Myocyte (in vitro differentiated cells): Measurements from ENCODE around the gene XPC. TPM values are rescaled to one million over a fixed set of nuclear protein-coding genes. Genes with fewer than 3 reads are reported as not detected.

Experiments
- DNase-seq: peaks from one replicate; pipeline ENCODE4 v3.0.0-alpha.2; 2012; ENCODE audit warnings: low read depth
- total RNA-seq: library from RNA; depleted of rRNA; stranded (reverse); fragments of >200 nt; gene quantifications from 2 replicates; pipeline ENCODE4 v1.2.3, GENCODE V29; 2014

Gene XPC
- total RNA-seq, 1 donor from 2014 or later: 22.3 TPM

DNA sequence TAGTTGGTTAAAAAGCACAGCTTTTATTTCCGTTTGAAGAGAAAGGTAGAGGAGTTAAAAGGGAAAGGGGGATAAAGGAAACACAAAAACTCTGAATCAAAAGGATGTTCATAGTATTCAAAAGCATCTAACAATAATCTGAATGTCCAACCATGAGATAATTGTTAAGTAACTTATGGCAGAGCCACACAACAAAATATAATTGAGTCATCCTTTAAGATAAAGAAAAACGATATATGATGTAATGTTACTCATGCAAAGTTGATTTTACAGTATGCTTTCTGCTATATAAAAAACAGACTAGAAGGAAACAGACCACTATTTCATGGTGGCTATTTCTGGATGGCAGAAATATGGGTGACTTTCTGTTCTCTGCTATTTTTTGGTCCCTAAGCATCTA lies 3.9 kb downstream of the XPC start:
- DNase-seq: no peak

DNA sequence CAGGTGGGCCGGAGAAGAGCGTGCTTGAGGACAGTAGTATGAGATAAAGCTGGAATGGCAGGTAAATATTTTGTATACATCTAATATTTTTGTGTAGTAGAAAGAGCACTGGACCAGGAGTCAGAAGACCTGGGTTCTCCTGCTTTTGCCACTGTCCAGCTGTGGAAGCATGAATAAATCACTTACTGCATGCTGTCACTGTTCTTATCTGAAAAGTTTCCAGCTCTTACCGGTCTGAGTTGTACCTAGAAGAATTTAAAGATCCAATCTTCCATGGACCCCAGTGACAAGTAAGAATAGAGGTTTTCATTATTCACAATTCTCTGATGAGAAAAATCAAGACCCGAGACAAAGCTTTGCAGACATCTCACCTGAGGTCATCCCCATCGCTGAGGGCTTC lies 5.9 kb downstream of the XPC start:
- DNase-seq: no peak

DNA sequence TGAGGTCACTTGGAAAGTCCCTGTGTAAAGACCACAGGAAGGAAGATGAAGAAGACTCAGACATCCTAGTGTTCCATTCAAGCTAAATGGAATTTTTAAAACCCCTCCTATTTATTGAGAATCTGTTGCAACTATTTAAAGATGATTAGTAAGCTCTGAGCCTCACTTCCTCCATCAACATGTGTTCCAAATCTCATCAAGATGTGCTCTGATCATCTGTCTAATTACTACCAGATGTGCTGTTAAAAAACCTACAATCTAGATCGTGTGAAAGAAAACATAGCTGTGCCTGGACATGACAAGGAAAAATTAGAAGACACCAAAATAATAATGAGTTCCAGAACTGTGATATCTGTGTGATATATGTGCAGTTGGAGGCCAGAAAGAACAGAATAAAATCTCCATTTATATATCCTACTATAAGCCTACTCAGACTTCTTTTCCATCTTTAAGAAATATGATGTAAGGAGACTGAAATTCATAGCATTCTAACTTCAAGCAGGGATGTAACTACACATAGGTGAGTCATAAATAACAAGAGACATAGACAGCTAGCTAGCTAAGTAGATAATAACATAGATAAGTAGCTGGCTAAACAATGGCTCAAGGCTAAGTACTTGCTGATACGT lies 7.8 kb downstream of the XPC start:
- no peak for DNase-seq

DNA sequence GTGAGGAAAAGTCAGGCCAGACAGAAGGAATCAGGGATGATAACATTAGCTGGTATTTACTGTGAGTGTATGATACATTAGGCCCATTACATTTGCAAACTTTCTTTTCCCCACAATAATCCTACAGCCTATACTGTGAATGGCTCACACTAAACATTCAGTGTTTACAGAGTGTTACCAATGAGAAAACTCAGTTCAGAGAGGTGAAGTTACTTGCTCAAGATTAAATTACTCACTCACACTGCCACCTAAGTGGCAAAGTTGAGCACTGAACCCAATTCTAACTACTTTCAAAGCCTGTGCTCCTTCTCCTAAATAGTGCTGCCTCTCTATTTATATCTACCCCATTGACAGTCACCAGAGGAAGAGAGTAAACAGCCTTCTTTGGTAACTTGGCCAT lies 8.5 kb downstream of the XPC start:
- DNase-seq: no peak

DNA sequence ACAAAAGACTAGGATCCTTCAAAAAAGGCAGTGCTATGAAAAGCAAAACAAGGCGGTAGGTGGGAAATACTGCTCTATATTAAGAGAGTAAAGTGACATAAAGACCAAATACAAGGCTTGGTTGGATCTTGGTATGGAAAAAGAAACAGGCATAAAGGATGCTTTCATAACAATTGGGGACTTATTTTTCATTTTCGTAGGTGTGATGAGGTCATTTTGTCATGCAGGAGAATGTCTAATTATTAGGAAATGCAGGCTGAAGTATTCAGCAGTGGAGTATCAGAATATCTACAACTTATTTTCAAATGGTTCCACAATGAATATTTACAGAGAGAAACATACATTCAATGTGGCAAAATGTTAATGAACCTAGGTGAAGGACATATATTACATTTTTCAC lies 9.0 kb downstream of the XPC start:
- no peak for DNase-seq

DNA sequence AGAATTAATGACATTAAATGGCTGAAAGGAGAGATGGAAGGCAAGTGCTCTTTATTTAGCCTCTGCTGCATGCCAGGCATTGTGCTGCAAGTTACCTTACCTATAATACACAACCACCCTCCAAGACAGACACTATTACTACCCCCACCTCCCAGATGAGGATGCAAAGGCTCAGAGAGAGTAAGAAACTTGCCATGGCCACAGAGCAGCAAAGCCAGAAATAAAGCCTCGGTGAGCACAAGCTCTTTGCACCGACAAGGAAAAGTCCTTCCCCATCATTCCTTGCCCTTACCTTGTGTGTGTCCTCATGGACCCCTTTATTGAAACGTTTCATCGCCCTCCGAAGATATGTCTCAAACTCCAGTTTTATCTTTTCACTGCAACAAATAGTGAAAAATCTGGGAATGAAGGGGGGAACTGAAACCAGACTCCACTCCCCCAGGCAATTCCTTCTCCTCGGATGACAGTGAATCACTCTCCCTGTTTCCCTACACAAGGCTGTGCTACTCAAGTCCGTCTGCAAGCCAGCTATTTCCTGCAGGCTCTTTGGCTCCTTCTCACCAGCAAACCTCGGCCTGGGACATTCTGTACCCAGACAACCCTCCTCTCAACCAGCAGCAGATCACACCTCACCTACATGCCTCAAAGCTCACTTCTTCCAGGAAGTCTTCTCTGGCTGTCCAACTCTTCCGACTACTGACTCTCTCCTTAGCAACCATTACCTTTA lies 11.4 kb downstream of the XPC start:
- DNase-seq: no peak

DNA sequence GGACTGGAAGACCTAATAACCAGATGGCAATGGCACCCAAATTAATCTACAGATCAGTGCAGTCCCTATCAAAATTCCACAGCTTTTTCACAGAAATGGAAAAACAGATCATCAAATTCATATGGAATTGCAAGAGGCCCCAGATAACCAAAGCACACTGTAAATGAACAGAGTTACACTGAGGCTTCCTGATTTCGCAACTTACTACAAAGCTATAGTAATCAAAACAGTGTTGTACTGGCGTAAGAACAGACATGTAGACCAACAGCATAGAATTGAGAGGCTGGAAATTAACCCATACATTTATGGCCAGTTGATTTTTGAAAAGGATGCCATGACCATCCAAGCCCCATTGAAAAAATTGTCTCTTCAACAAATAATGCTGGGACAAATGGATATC lies 16.2 kb downstream of the XPC start:
- DNase-seq: no peak

DNA sequence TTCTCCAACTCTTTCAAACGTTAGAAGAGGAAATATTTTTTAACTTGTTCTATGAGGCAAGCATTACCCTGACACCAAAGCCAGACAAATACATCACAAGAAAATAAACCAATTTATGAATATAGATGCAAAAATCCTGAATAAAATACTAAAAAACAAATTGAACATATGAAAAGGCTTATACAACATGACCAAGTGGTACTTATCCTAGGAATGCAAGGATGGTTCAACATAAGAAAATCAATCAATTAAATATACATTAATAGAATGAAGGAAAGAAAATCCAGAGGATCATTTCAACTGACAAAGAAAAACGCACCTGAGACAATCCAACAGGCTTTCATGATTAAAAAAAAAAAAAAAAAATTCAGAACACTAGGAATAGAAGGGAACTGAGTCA lies 17.1 kb downstream of the XPC start:
- no peak for DNase-seq

DNA sequence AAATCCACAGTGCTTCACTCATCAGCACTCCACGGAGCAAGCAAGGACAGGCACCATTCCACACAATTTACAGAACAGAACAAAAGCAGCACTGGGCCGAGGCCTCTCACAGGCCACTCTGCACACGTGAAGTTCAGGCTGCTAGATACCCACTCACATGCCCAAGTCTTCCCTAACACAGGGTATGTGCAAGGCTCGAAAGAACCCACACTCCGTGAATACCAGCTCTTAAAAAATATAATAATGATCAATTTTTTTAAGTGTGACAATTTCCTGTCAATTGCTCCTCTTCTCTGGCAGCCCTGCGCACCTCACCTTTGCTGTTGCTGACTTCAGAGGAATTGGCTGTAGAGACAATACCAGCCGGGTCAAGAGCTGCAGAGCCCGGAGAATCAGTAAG lies 19.0 kb downstream of the XPC start:
- no peak for DNase-seq

DNA sequence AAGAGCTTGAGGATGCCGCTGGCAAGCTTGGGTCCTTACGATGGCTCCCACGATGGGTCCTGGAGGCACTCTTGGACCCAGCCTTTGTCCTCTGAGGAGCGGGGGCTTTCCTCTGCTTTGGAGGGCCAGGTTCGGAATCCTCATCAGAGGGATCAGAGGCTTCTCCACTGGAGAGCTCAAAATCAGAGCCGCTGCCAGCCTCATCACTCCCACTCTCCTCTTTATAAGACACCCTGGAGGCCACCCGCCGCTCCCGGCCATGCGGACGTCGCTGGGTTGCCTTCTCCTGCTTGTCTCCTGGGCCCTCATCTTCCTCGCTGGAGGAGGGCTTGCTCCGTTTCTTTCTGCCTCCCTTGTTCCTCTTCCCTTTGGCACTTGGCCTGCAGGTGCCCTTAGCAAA lies 20.0 kb downstream of the XPC start:
- no peak for DNase-seq

DNA sequence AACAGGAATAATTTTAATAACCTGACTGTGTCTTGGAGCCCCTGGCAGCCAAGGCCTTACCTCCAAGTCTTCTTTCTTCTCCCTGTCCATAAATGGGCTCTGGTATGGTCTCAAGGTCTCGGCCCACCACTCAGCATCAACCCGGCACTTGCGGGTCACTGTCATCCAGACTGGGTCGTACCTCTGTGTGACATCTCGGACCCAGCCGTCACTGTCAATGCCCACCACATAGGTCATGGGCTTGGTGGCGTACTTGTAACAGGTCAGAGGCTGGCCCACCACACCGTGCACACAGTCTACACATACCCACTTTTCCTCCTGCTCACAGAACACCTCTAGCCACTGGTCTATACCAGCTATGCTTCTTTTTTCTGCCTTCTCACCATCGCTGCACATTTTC lies 20.4 kb downstream of the XPC start:
- DNase-seq: no peak

DNA sequence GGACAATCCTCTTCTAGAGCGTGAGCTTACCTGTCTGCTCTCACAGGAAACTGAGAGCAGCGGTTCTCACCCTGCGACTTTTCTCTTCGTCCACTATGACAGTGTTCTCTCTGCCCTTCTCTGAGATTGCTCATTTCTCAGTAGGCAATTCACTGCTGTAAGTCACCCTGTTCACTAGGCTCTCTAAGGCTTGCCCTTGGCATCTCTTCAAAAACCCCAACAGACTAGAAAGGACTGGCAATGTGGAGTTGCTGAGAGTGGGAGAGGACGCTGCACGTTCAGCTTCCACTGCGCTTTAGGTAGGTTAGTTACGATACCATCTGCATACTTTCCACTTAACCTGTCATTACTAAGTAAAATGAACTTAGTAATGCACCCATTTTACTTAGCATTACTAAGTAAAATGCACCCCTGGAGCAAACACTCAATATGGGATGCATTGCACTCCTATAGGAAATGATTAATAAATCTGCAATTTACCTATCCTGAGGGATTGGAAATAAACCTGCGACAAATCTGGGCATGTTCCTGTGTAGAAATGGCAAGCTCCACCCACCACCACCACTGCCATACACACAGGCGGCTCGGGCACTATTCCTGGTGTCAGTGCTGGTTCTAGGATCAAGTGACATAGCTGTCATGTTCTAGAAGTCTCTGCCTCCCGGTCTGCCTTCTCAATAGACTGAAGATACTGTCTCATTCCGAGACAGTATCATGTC lies 21.4 kb downstream of the XPC start:
- DNase-seq: no peak

DNA sequence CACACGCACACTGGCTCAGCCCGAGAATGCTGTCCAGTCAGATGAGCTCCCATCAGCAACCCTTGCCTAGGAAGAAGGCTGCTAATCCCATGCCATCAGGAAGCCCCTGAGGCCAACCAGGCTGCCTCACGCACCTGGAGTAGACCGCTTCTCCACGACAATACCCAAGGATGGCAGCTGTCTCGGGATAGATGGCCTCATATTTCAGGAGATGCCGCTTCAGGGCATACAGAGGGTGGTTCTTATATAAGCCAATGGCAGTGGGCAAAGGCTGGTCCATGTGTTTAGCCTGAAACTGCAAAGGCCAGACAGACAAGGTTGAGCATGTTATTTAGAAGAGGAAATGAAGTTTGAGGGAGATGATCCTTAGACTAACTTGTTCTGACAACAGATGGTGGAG lies 22.2 kb downstream of the XPC start:
- DNase-seq: no peak

DNA sequence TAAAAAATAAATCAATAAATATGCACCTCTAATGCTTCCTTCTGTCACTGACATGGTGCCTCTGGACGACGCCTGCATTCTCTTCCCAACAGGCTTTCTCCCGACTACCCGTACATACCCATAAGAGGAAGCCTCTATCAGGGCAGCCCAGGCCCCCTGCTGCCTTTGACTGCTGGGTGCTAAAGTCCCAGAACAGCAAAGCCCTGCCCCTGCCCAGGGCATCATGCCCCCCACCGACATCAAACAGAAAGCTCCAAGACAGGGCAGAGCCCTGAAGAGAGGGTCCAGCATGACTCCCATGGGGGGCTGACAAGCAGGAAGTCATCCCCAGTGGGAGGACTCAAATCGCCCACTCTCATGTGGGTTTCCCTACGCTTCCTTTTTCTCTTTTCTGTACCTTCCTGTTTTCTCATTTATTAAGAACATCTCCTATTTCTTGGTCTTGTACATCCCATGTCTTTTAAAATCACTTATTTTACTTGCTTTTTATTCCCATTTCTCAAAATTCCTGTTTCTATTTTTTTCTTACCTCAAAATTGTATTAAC lies 23.4 kb downstream of the XPC start:
- no peak for DNase-seq

DNA sequence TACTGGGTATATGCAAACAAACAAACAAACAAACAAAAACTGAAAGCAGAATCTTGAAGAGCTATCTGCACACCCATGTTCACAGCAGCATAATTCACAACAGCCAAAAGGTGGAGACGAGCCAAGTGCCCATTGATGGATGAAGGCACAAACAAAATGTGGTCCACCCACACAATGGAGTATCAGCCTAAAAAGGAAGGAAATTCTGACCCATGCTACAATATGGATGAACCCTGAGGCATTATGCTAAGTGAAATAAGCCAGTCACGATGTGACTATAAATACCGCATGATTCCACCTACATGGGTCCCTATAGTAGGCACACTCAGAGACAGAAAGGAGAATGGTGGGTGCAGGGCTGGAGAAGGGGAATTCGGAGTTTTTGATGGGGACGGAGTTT lies 24.1 kb downstream of the XPC start:
- DNase-seq: no peak

DNA sequence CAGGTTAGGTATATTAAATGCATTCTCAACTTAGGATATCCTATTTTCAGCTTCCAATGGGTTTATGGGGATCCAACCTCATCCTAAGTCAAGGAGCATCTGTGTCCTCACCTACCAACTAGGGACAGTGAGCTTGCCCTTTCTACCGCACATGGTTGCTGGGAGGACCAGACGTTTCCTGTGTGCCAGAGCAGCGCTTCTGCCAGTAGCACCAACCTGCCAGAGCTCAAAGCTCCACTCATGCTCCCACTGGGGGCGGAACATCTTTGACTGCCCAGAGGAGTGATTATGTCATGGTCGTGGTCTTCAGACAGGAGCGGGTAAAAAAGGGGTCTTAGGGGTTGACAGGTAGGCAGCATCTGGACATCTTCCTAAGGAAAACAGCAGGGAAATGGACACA lies 24.7 kb downstream of the XPC start:
- DNase-seq: no peak

DNA sequence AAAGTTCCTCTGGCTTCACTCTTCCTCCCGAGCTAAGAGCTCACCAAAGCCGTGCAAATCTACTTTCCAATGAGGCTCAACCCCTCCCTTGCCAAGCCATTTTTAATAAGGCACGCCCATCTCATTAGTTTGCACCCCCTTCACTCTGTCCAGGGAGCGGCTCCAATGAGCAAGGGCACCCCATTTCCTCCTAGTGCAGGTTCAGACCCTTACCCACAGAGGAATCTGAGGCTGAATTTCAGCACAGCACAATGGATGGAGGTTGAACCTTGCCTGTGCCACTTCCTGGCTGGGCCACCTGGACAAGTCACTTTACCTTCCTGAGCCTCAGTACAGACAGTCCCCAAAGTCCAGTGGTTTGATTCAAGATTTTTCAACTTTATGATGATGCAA lies 25.4 kb downstream of the XPC start:
- no peak for DNase-seq

DNA sequence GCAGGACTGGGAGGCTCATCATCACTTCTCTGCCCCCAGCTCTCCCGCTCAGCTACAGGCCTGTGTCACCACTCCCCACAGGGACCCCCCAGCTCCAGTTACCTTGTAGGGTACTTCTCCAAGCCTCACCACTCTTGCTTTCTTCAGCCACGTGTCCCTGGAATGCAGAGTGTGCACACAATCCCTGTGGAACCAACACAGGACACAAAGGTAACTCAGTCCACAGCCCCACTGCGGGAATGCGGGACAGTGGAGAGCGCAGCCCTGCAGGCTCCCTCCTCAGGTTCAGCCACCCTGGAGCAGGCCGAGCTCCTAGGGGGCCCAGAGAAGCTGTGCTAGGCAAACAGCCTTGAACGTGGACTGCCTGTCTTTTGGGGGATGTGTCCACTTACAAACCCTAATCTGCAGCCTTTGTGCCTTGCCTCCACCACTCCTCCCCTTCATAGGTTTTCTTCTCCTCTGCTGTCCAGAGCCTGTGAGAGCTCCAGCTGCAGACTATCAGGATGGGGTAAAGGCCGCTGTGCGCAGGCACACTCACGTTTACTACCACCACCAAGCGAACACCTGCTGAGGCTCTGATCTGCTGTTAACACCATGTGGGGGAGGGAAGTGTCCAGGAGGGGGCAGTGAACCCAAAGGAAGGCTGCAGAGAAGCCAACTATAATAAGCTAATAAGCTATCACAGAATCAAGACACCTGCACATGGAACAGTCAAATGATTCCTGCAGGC lies 26.0 kb downstream of the XPC start:
- DNase-seq: no peak

DNA sequence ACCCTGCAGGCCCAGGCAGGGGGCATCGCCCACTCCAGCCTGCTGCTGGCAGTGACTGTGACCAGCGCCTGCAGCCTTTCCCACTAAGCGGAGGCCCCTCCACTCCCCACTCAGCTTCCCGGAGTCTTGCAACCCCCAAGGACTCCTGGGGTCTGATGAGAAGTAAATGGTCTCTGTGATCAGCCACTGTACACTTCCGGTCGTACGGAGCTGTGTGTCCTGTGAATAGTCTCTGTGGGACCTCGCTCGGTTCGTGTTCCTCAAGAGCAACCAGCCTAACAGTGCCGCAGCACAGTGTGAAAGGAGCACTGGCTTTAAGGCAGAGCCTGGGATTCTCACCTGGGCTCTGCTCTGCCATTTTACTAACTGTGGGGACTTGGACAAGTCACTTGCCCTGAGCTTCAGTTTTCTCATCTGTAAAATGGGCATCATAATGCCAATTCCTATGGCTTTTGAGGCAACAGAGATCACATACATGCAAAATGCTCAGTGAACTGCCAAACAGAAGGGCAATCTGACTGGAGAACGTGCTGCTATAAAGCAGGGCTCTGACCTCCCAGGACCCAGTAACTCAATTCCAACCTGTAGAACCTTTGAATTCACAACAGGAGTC lies 26.8 kb downstream of the XPC start:
- no peak for DNase-seq

DNA sequence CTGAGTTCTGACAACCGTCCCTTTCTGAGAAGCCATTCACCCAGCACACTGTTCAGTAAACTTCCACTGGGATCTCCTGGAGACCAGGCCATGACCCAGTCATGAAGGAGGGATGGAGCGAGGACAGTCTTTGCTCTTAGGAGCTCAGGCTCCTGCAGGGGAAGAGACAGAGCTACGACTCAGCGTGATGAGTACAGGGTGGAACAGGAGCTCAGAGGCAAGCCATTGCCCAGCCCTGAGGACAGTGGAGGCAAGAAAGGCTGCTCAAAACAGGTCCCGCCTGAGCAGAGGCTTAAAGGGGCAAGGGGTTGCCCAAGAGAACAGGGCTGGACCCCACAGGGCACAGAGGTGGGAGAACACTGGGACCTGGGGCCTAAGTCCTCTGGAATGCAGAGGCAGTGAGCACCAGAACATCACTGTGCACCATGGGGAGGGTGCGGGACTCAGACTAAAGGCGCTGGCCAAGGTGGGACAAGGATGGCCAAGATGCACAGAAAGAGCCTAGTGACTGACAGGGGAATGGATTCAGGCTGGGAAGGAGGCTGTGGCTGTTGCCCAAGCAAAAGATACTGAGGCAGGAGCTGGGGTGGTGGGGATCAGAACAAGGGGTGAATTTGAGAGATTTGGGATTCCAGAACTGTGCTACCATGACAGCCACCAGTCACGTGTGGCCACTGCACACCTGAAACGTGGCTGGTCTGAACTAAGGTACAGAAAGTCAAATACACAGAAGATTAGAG lies 27.7 kb downstream of the XPC start:
- DNase-seq: no peak

DNA sequence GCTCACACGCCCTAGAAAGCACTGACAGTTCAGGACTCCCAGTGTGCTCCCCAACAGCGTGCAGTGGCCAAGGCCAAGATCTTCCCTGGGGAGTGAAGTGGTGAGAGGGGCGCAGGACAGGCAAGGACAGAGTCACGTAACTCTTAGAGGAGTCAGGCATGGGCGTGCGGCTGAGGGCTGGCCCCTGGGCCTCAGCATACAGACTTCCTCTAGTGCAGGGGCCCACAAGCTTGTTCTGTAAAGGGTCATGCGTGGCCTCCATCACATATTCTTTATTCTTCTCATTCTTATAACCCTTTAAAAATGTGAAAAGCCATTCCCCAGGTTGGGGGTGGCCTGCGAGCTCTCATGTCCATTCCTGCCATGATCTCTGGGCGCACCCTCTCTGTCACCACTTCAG lies 28.3 kb downstream of the XPC start:
- no peak for DNase-seq
